Muscle layer of colon (tissue), 2 donors: ENCODE data around the gene SLC34A1.

ENCODE experiments used
- H3K27ac ChIP-seq: one replicate; pipeline ENCODE4 v1.7.0; 2013; ENCODE audit warnings: low read depth, mild to moderate bottlenecking, low read length, moderate library complexity
- H3K27me3 ChIP-seq, 2 donors: one replicate each; pipeline ENCODE4 v1.7.0; 2013; ENCODE audit warnings: low read length in 2 of 2, mild to moderate bottlenecking in 2 of 2; ENCODE audit not compliant: insufficient read depth in 2 of 2, control insufficient read depth in 1 of 2
- H3K36me3 ChIP-seq: one replicate; pipeline ENCODE4 v1.7.0; 2013; ENCODE audit warnings: mild to moderate bottlenecking, low read length; ENCODE audit not compliant: insufficient read depth
- H3K4me1 ChIP-seq: one replicate; pipeline ENCODE4 v1.7.0; 2013; ENCODE audit warnings: mild to moderate bottlenecking, low read length; ENCODE audit not compliant: insufficient read depth
- H3K4me3 ChIP-seq, 2 donors: one replicate each; pipeline ENCODE4 v1.7.0; 2013; ENCODE audit warnings: low read length in 2 of 2, low read depth in 1 of 2, mild to moderate bottlenecking in 1 of 2, moderate library complexity in 1 of 2
- H3K9ac ChIP-seq: one replicate; pipeline ENCODE4 v1.7.0; 2013; ENCODE audit warnings: low read length
- H3K9me3 ChIP-seq: one replicate; pipeline ENCODE4 v1.7.0; 2013; ENCODE audit warnings: mild to moderate bottlenecking, low read length
- donor health status: abdominal sarcoma.
- donor health status: Adenocarcinoma of cecum.

Gene SLC34A1

DNA sequence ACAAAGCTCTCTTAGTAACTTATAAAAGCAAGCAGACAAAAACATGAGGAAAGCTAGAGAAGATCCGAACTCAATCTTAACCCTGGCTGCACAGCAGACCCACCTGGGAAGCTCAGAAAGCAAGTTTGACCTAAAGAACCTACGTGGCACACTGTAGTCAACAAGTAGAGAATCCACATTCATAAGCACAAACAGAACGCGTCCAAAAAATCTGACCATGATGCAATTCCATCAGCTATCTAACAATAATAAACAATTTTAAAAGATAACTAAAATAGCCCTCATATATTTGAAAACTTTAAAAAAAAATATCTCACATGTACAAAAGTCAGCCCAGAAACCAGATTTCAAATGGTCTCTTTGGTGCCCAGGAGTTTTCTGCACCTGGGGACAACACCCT, 37.4 kb upstream of the SLC34A1 start:
- Histone ChIP-seq H3K4me3 (no peak overlapping the region), H3K9me3 (no peaks in the 10 kb centered on the region), H3K9ac (no peak overlapping the region), H3K36me3 (peaks cover 8% of the 10 kb centered on the region), H3K4me1 (peaks cover 14% of the 10 kb centered on the region), H3K27me3 (no peaks in the 10 kb centered on the region), H3K27ac (no peak overlapping the region)

- H3K4me1 ChIP-seq, result peaks cover 14% of the 10 kb centered on the region
- H3K9ac ChIP-seq, result no peak overlapping the region
- no peak overlapping the region for H3K4me3 ChIP-seq
- H3K27ac ChIP-seq, result no peak overlapping the region
- H3K36me3 ChIP-seq, result peaks cover 6% of the 10 kb centered on the region
- no peaks in the 10 kb centered on the region for H3K27me3 ChIP-seq
- no peaks in the 10 kb centered on the region for H3K9me3 ChIP-seq
Observed at GRCh38 chr5:177347699-177348098, 36.5 kb upstream of the SLC34A1 start.

DNA sequence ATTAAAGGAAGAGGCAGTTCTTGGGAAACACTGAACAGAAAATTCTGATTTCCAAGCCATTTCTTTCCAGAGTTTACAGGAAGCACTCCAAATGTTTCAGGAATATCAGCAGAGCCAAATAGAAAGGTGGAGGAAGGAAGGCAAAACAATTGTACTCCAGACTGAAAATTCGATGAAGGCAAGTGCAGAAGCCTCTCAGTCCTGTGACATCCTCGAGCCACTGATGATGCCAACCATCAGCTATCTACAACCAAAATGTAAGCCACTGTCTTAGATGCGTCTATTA, 34.9 kb upstream of the SLC34A1 start:
- peaks cover 14% of the 10 kb centered on the region for H3K4me1 ChIP-seq

DNA sequence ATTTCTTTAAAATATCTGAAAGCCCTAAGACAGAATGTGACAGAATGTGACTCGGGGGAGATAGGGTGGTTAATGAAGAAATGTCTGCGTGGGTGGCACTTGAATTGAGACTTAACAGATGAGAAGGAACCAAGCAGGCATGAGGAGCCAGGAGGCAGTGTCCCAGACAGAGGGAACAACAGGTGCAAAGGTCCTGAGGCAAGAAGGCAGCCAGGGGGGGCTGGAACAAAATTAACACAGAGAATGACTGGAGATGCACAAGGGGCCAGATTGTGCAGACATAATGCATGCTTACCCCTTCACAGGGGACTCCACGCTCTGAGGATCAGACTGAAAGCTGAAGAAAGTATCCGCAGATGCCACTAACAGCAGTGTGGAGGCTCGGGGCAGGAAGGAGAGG, 34.5 kb upstream of the SLC34A1 start:
- Histone ChIP-seq H3K9ac (no peak overlapping the region), H3K4me3 (peak overlapping the region in 1 of 2 donors; percentile 96), H3K36me3 (peaks cover 6% of the 10 kb centered on the region), H3K9me3 (no peaks in the 10 kb centered on the region), H3K27ac (no peak overlapping the region), H3K27me3 (no peaks in the 10 kb centered on the region), H3K4me1 (peaks cover 14% of the 10 kb centered on the region)

More for the DNA sequence above, 34.9 kb upstream of the SLC34A1 start:
- Histone ChIP-seq H3K4me3 (no peak overlapping the region), H3K9me3 (no peaks in the 10 kb centered on the region), H3K27ac (no peak overlapping the region), H3K36me3 (peaks cover 6% of the 10 kb centered on the region), H3K27me3 (no peaks in the 10 kb centered on the region), H3K9ac (no peak overlapping the region)

- peak overlapping the region; percentile 78 to 96 for H3K4me3 ChIP-seq
- H3K9me3 ChIP-seq, result no peaks in the 10 kb centered on the region
- H3K9ac ChIP-seq, result peak overlapping the region; percentile 96
- H3K27me3 ChIP-seq, result no peaks in the 10 kb centered on the region
- peaks cover 6% of the 10 kb centered on the region for H3K36me3 ChIP-seq
- peak overlapping the region; percentile 77 for H3K27ac ChIP-seq
- H3K4me1 ChIP-seq, result peaks cover 14% of the 10 kb centered on the region
Observed at GRCh38 chr5:177350776-177351391, 33.4 kb upstream of the SLC34A1 start.

DNA sequence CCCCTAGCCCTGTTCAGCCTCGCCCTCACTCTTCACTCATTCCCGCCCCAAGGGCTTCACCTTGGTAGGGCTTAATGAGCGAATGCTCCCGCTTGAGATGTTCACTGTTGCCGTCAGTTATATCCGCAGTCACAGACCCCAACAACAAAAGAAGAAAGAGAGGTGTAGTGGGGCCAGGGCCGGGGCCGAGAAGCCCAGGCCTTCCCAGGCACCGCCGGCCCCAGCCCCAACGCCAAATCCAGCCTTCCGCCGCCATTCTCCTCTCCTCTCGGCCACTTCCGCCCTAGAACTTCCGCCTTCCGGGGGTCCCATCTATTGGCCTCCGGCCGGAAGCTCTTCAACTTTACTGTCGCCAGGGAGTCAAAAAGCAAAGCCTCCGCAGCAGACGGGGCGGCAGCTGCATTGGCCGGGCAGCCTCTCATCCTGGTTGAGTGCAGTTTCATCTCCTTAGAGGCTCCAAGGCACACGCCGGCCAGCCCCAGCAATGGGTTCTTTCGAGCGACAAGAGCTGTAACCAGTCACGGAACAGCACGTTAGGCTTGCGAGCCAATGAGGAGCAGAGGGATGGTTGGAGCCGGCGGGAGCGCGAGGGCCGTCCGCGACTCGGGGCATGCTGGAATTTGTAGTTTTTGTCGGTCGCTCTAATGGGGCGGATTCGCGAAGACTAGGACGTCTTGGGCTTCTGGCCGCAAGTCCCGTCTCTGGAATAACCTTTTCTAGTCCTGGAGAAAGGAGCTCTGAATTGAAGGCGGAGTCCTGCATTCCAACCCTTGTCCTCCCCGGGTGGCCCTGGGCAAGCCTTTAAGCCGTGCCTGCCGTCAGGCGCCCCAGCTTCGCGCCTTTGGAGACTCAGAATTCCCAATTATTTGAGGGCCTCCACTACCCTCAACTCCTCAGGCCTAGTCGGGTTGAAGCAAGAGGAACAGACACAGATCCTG, 32.6 kb upstream of the SLC34A1 start, which contains the start of gene LMAN2:
Gene LMAN2 (minus strand): TSS at position 277 of the 938 bp plus-strand sequence. CDS start 21 bp downstream, at position 256.
- Histone ChIP-seq H3K4me3 (peak within 1 kb of the TSS; percentile 78 to 96), H3K36me3 (peaks cover 6% of the 10 kb centered on the region), H3K27ac (peak within 1 kb of the TSS; percentile 77), H3K4me1 (peaks cover 14% of the 10 kb centered on the region), H3K9ac (peak within 1 kb of the TSS; percentile 96), H3K27me3 (no peaks in the 10 kb centered on the region), H3K9me3 (no peaks in the 10 kb centered on the region)

DNA sequence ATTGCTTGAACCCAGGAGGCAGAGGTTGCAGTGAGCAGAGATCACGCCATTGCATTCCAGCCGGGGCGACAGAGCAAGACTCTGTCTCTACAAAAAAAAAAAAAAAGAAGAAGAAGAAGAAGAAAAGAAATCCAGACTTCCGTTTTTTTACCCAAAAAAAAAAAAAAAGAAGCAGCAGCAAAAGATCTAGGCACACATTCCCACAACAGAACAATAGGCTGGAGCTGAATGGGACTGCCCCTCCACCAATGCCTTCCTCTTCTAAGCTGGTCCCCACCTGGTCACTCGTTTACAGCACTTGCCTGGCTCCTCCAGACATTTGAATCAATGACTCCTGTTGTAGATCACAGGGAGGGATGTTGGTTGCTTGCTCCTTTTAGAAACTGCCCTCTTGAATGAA, 31.1 kb upstream of the SLC34A1 start:
- no peaks in the 10 kb centered on the region for H3K9me3 ChIP-seq
- H3K4me1 ChIP-seq, result peaks cover 14% of the 10 kb centered on the region
- H3K27me3 ChIP-seq, result peaks cover 0 to 4% of the 10 kb centered on the region in 2 donors
- no peak overlapping the region for H3K27ac ChIP-seq
- H3K9ac ChIP-seq, result no peak overlapping the region
- H3K4me3 ChIP-seq, result no peak overlapping the region
- H3K36me3 ChIP-seq, result peaks cover 6% of the 10 kb centered on the region

DNA sequence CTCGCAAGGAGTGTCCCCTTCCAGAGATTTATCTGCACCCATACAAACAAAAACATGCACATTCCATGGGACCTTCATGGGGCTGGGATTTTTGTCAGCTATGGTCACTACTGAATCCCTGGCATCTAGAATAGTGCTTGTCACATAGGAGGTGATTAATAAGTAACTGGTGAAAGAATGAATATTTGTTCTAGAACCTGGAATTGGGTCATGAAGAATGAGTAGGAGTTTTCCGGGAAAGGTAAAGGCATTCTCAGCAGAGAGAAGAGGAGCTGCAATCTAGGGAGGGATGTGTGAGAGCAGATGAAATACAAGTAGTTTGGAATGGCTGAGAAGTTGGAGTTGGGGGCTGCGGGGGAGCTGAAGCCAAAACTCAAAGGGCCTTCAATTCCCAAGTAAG, 30.0 kb upstream of the SLC34A1 start:
- Histone ChIP-seq H3K9ac (no peak overlapping the region), H3K27me3 (peaks cover 0 to 4% of the 10 kb centered on the region in 2 donors), H3K4me1 (peaks cover 14% of the 10 kb centered on the region), H3K27ac (no peak overlapping the region), H3K36me3 (peaks cover 6% of the 10 kb centered on the region), H3K4me3 (no peak overlapping the region), H3K9me3 (no peaks in the 10 kb centered on the region)

DNA sequence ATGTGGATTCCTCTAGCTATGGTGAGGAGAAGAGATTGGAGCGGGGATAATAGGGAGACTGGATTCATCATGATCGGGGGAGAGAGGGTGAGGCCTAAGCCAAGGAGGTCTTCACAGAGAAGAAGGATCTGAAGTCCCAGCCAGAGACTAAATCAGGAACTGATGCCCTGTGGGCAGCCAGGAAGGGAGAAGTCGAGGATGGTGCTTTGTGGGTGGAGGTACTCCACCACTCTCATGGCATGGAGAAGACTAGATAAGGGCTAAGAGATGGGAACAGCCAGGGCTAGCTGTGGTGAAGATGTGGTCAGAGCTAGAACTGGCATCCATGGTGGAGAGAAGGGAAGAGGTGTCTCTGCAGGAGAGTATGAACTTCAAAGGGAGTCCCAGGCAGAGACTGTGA, 29.5 kb upstream of the SLC34A1 start:
- H3K4me3 ChIP-seq, result no peak overlapping the region
- H3K36me3 ChIP-seq, result peaks cover 6% of the 10 kb centered on the region
- H3K4me1 ChIP-seq, result peaks cover 13% of the 10 kb centered on the region
- H3K27me3 ChIP-seq, result peaks cover 0 to 8% of the 10 kb centered on the region in 2 donors
- H3K9ac ChIP-seq, result no peak overlapping the region
- no peak overlapping the region for H3K27ac ChIP-seq
- H3K9me3 ChIP-seq, result no peaks in the 10 kb centered on the region

- Histone ChIP-seq H3K4me3 (no peak overlapping the region), H3K36me3 (peaks cover under 1% of the 10 kb centered on the region), H3K27me3 (peaks cover 0 to 8% of the 10 kb centered on the region in 2 donors), H3K9me3 (no peaks in the 10 kb centered on the region), H3K9ac (no peak overlapping the region), H3K27ac (no peak overlapping the region), H3K4me1 (peaks cover 7% of the 10 kb centered on the region)
Observed at GRCh38 chr5:177355162-177355867, 28.9 kb upstream of the SLC34A1 start.

- Histone ChIP-seq H3K27me3 (peaks cover 0 to 8% of the 10 kb centered on the region in 2 donors), H3K4me3 (no peak overlapping the region), H3K36me3 (no peaks in the 10 kb centered on the region), H3K9me3 (no peaks in the 10 kb centered on the region), H3K9ac (no peak overlapping the region), H3K27ac (no peak overlapping the region), H3K4me1 (peaks cover 2% of the 10 kb centered on the region)
Observed at GRCh38 chr5:177355868-177356168, 28.4 kb upstream of the SLC34A1 start.
